ENCODE results near the gene SH2B3. TPM values are rescaled to one million over a fixed set of nuclear protein-coding genes. Genes with fewer than 3 reads are reported as not detected.
"Not testable (repeated sequence)": the region's sequence is repeated elsewhere in the genome, so short reads cannot be mapped to it uniquely, and the experiment has no call there.

Gene SH2B3
- total RNA-seq, 1 donor from 2014 or later = 50.5 TPM

- peaks cover 11% of the 10 kb centered on the region for H3K4me1 ChIP-seq
- no peak for DNase-seq
- TF ChIP-seq CTCF (IDR thresholded peaks at IDR 0.05; ENCODE audit: borderline replicate concordance) = peak; percentile 37
- H3K9me3 ChIP-seq (replicated peaks) = no peaks in the 10 kb centered on the region
- no peak overlapping the region for H3K4me3 ChIP-seq
- intact Hi-C loops (cut with micrococcal nuclease) = no loop called here
- no peaks in the 10 kb centered on the region for H3K27me3 ChIP-seq (ENCODE audit: low read depth)
- no peak overlapping the region for H3K27ac ChIP-seq (replicated peaks)
- peaks cover 94% of the 10 kb centered on the region for H3K36me3 ChIP-seq
These were observed 76.7 kb downstream of the SH2B3 start for GRCh38 chr12:111482462-111482861.

- Histone ChIP-seq H3K4me3 (no peak overlapping the region), H3K36me3 (peaks cover 68% of the 10 kb centered on the region), H3K27me3 (ENCODE audit: low read depth) (no peaks in the 10 kb centered on the region), H3K27ac (replicated peaks) (peak overlapping the region; percentile 53), H3K4me1 (peaks cover 39% of the 10 kb centered on the region), H3K9me3 (replicated peaks) (no peaks in the 10 kb centered on the region)
- peak; percentile 56 for DNase-seq
- intact Hi-C loops (cut with micrococcal nuclease) = no loop called here
- no peak for TF ChIP-seq CTCF (IDR thresholded peaks at IDR 0.05; ENCODE audit: borderline replicate concordance)
These were observed 82.5 kb downstream of the SH2B3 start for GRCh38 chr12:111488271-111488670.

GRCh38 chr12:111488798-111489197, 83.1 kb downstream of the SH2B3 start:
- no peak for TF ChIP-seq CTCF (IDR thresholded peaks at IDR 0.05; ENCODE audit: borderline replicate concordance)
- Histone ChIP-seq H3K4me3 (no peak overlapping the region), H3K4me1 (peaks cover 35% of the 10 kb centered on the region), H3K27ac (replicated peaks) (peak overlapping the region; percentile 53), H3K27me3 (ENCODE audit: low read depth) (no peaks in the 10 kb centered on the region), H3K36me3 (peaks cover 63% of the 10 kb centered on the region), H3K9me3 (replicated peaks) (no peaks in the 10 kb centered on the region)
- DNase-seq = no peak
- intact Hi-C loops (cut with micrococcal nuclease) = no loop called here

GRCh38 chr12:111492979-111493378, 87.3 kb downstream of the SH2B3 start:
- intact Hi-C loops (cut with micrococcal nuclease); DNase-seq; H3K9me3 ChIP-seq (replicated peaks); H3K4me3 ChIP-seq; H3K27me3 ChIP-seq (ENCODE audit: low read depth): not testable (repeated sequence)
- peak overlapping the region; percentile 53 for H3K27ac ChIP-seq (replicated peaks)
- peaks cover 60% of the 10 kb centered on the region for H3K36me3 ChIP-seq
- H3K4me1 ChIP-seq = peaks cover 22% of the 10 kb centered on the region

- intact Hi-C loops (cut with micrococcal nuclease) = no loop called here
- Histone ChIP-seq H3K4me3 (no peak overlapping the region), H3K27ac (replicated peaks) (no peak overlapping the region), H3K36me3 (peaks cover 56% of the 10 kb centered on the region), H3K27me3 (ENCODE audit: low read depth) (no peaks in the 10 kb centered on the region), H3K9me3 (replicated peaks) (peaks cover 6% of the 10 kb centered on the region), H3K4me1 (peaks cover 10% of the 10 kb centered on the region)
- no peak for TF ChIP-seq CTCF (IDR thresholded peaks at IDR 0.05; ENCODE audit: borderline replicate concordance)
- no peak for DNase-seq
These were observed 89.0 kb downstream of the SH2B3 start for GRCh38 chr12:111494676-111495075.

Other genes starting within 250 kb of the SH2B3 start
- gene PHETA1, start 36.8 kb upstream of the SH2B3 start, total RNA-seq = 29.8 TPM
- gene ATXN2, start 193.4 kb downstream of the SH2B3 start, total RNA-seq = 50.0 TPM